Natural killer cell treated with Interleukin-12 subunit alpha and Interleukin-12 subunit beta and Interleukin-15 and Interleukin-18, amount 100 ng/mL, for 72 hours (primary cell): ENCODE data around the gene FGL2. TPM values are rescaled to one million over a fixed set of nuclear protein-coding genes. Genes with fewer than 3 reads are reported as not detected.
"Not testable (repeated sequence)": the region's sequence is repeated elsewhere in the genome, so short reads cannot be mapped to it uniquely, and the experiment has no call there.

Experiments used
- ATAC-seq, 2 donors: fragments of 150-1000 bp; cut with Tn5 transposase in 1 of 2; sonication (Bioruptor Pico), chemical (Tn5 transposase) in 1 of 2; 2 replicates each; pipeline ENCODE4 v1.10.0; 2021
- DNase-seq: peaks from one replicate; pipeline ENCODE4 v3.0.0; 2022; ENCODE audit warnings: low spot score
- H3K27ac Mint-ChIP-seq, 2 donors: 1 replicate in 1 of 2; 2 replicates in 1 of 2; pipeline ENCODE4 v1.8.0; 2022; ENCODE audit warnings: mixed read lengths in 2 of 2, mild to moderate bottlenecking in 1 of 2, moderate library complexity in 1 of 2
- H3K27me3 Mint-ChIP-seq, 2 donors: 1 replicate in 1 of 2; 2 replicates in 1 of 2; pipeline ENCODE4 v1.8.0; 2022; ENCODE audit warnings: mixed read lengths in 2 of 2
- H3K36me3 Mint-ChIP-seq: one replicate; pipeline ENCODE4 v1.8.0; 2022; ENCODE audit warnings: mixed read lengths
- H3K4me1 Mint-ChIP-seq, 2 donors: 1 replicate in 1 of 2; 2 replicates in 1 of 2; pipeline ENCODE4 v1.8.0; 2022; ENCODE audit warnings: low read depth in 2 of 2, mixed read lengths in 2 of 2, mild to moderate bottlenecking in 1 of 2
- H3K4me3 Mint-ChIP-seq: one replicate; pipeline ENCODE4 v1.8.0; 2022; ENCODE audit warnings: mixed read lengths
- H3K9me3 Mint-ChIP-seq: 2 replicates; pipeline ENCODE4 v1.8.0; 2022; ENCODE audit warnings: mixed read lengths
- total RNA-seq, 2 donors: library from RNA; stranded (reverse); gene quantifications; one replicate each; pipeline ENCODE4 v1.2.3, GENCODE V29; 2022

FGL2 gene
- total RNA-seq, 2 donors from 2014 or later: 1.0 to 1.4 TPM

DNA sequence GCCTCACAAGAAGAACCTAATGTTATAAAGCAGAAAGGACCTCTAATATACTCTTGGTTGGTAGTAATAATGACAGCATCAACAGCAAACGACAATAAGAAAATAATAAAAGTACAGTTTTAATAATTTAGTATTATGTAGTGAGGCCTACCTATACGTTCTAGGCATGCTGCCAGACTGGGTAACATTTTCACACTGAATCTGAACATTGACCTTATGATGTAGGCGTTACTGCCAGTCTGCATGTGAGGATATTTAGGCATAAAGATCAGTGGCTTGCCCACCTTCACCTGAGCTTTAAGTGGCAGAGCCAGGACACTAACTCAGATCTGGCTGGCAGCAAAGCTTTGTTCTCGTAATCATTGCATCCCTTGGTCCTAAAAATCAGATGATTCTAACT, 2.5 kb downstream of the FGL2 start:
- H3K4me1 Mint-ChIP-seq: peaks cover 38 to 50% of the 10 kb centered on the region in 2 donors
- no peaks in the 10 kb centered on the region for H3K36me3 Mint-ChIP-seq
- H3K27ac Mint-ChIP-seq: peak overlapping the region; percentile 80 to 97
- no peak for ATAC-seq
- no peaks in the 10 kb centered on the region for H3K27me3 Mint-ChIP-seq
- peak overlapping the region; percentile 92 for H3K4me3 Mint-ChIP-seq
- no peaks in the 10 kb centered on the region for H3K9me3 Mint-ChIP-seq
- no peak for DNase-seq

DNA sequence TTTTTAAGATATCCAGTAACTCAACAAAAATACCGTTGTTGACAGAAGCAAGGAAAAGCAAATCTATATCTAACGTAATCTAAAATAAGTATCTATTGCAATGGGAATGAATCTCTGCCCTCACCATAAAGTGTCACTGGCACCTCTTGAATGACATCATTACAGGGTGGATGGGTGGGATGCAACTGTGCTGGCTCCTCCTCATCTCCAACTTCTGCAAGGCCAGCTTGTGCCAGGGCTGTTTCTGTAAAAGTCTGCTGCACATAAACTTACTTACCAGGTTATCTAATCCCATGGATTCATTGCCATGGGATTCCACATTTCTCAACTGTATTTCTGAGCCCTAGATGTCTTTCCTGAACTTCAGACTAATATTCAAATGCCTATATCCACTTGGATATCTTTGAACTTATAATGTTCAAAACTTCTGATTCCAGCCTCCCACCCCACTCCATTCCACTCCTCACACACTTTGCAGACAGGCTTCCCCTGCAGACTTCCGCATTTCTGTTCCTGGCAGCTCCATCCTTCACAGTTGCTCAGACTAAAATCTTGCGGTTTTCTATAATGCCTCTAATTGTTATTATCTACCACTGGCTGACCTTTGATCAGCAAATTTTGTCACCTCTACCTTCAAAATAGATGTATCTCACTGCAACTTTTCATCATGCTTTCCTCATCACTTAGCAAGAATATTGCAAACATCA, 10.7 kb downstream of the FGL2 start:
- peaks cover 16 to 28% of the 10 kb centered on the region in 2 donors for H3K4me1 Mint-ChIP-seq
- ATAC-seq: no peak

DNA sequence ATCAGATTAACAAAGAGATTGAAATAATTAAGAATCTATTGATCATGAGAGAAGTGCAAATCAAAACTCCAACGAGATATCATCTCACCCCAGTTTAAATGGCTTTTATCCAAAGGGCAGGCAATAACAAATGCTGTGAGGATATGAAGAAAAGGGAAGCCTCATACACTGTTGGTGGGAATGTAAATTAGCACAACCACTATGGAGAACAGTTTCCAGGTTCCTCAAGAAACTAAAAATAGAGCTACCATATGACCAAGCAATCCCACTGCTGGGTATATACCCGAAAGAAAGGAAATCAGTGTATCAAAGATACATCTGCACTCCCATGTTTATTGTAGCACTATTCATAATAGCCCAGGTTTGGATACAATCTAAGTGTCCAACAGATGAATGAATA, 13.8 kb downstream of the FGL2 start:
- Mint-ChIP-seq H3K27me3 (no peaks in the 10 kb centered on the region), H3K4me3 (no peak overlapping the region), H3K4me1 (peaks cover 6 to 15% of the 10 kb centered on the region in 2 donors), H3K9me3 (peaks cover 4% of the 10 kb centered on the region), H3K36me3 (no peaks in the 10 kb centered on the region), H3K27ac (no peak overlapping the region)
- ATAC-seq: no peak
- DNase-seq: no peak

More for the DNA sequence above, 10.7 kb downstream of the FGL2 start:
- Mint-ChIP-seq H3K27me3 (no peaks in the 10 kb centered on the region), H3K36me3 (no peaks in the 10 kb centered on the region), H3K9me3 (no peaks in the 10 kb centered on the region), H3K27ac (peak overlapping the region in 1 of 2 donors; percentile 2), H3K4me3 (no peak overlapping the region)
- DNase-seq: no peak

DNA sequence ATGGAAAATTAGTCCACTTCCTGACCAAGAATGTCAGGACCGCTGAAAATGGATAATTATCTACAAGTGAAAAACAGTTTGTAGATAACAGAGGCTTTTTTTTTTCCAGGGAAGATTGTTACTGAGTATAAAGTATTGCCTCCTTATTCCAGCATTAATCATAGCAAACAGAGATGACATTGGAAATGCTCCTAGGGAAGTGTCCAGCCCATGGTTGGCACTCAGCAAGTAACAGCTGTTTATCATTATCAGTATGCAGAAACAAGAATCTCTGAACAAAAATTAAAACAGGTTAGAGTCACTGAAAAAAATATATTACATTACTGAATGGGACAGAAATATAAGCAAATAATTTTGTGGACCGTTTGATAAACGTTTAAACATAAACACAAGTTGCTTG, 14.6 kb downstream of the FGL2 start:
- Mint-ChIP-seq H3K36me3 (no peaks in the 10 kb centered on the region), H3K4me3 (no peak overlapping the region), H3K27me3 (no peaks in the 10 kb centered on the region), H3K9me3 (peaks cover 4% of the 10 kb centered on the region), H3K27ac (no peak overlapping the region), H3K4me1 (peaks cover 6 to 11% of the 10 kb centered on the region in 2 donors)
- ATAC-seq: no peak
- DNase-seq: no peak

DNA sequence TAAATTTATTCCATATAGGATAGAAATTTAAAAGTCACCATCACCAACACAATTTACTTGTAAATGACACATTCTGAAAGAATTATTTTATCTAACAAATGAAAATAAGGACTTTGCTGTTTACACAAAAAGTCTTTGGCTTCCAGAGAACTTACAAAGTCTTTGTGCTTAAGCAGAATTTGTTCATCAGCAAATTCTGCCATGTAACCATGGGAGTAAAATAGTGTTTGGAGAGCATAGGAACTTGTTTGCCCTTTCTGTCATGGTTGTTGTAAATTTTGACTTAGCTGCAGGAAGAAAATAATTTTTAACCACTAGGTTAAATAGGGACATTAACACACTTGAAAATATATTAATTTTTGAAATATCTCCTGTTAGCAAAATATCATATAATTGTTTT, 15.2 kb downstream of the FGL2 start:
- Mint-ChIP-seq H3K27me3 (no peaks in the 10 kb centered on the region), H3K9me3 (peaks cover 4% of the 10 kb centered on the region), H3K4me1 (peaks cover 4 to 6% of the 10 kb centered on the region in 2 donors), H3K36me3 (no peaks in the 10 kb centered on the region), H3K4me3 (no peak overlapping the region), H3K27ac (no peak overlapping the region)
- no peak for DNase-seq
- no peak for ATAC-seq

DNA sequence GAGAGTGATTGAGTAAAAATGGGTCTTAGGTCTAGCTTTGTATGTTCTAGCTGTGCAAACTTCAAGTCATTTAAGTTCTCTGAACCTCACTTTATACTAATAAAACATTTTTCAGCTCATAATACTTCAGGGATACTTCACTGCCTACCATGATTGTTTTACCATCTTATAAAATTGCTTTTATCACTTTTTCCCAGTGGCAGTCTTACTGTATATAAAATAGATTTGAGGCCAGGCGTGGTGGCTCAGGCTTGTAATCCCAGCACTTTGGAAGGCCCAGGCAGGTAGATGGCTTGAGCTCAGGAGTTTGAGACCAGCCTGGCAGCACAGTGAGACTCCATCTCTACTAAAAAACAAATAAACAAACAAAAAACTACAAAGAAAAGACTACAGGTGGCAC, 17.4 kb downstream of the FGL2 start:
- Mint-ChIP-seq H3K4me3 (no peak overlapping the region), H3K27ac (no peak overlapping the region), H3K36me3 (no peaks in the 10 kb centered on the region)

DNA sequence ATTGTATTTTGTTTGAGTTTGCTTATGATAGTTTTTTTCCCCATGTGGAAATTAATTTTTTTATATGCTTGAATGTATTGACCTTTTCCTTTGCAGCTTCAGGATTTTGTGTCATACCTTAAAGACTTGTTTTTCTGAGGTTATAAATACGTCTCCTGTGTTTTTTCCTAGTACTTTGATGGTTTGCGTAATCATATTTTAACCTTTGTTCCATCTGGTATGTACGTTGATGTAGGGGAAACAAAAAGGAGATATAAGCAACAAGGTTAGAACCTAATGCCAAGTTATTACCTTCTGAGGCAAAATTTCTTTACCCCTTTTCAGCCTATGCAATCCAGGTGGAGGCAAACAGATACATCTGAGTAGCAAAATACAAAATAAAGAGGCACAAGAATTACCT, 17.9 kb downstream of the FGL2 start:
- DNase-seq (no peak), ATAC-seq (no peak)
- Mint-ChIP-seq H3K4me1 (no peaks in the 10 kb centered on the region), H3K27ac (no peak overlapping the region), H3K9me3 (peaks cover 4% of the 10 kb centered on the region), H3K4me3 (no peak overlapping the region), H3K27me3 (no peaks in the 10 kb centered on the region), H3K36me3 (no peaks in the 10 kb centered on the region)

More for the DNA sequence above, 17.4 kb downstream of the FGL2 start:
- no peaks in the 10 kb centered on the region for H3K27me3 Mint-ChIP-seq
- DNase-seq (no peak), ATAC-seq (no peak)
- H3K4me1 Mint-ChIP-seq: no peaks in the 10 kb centered on the region
- H3K9me3 Mint-ChIP-seq: peaks cover 4% of the 10 kb centered on the region

DNA sequence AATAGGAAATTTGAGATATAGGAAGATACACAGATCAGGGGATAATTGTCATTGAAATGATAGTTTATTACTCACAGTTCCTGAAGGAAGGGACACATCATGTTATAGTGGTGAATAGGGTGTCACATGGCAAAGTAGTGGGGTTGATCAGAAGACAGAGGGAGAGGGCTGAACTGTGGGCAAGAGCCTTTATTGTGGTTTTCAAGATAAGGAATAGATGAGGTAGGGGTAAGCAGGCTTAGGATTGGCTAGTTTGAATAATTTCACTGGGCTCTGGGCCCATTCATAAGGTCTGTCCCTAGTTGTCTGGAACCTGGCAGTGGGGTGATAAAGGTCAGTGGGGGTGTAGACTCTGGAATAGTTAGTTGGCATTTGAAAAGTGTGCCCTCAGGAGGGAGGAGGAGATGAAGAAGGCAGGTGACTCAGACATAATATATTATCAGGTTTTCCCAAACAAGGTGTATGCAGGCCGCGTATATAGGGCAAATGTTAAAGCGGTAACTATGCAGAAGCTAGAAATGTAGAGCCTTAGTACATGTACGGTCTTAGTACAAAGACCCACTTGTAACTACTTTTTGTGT, 18.5 kb downstream of the FGL2 start:
- Mint-ChIP-seq H3K27ac (no peak overlapping the region), H3K4me1 (no peaks in the 10 kb centered on the region), H3K4me3 (no peak overlapping the region), H3K36me3 (no peaks in the 10 kb centered on the region), H3K27me3 (no peaks in the 10 kb centered on the region), H3K9me3 (peaks cover 4% of the 10 kb centered on the region)
- DNase-seq (no peak), ATAC-seq (no peak)

DNA sequence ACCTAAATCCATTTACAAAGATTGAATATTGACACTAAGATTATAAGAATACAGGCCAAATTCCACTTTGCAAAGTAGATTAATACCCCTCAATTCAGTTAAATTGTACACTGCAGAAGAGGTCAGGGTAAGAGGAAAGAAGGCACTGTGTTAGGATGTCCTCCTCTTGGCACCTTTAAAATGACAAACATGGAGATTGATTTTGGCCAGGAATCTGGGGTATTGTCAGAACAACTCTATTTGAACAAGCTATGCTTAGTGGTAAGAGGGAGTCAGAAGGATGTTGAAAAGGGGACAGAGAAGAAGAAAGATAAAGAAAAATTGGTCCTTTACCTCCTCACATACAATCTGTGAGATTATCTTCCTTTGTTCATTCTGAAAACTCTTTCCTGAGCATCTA, 21.6 kb downstream of the FGL2 start:
- DNase-seq, H3K36me3 Mint-ChIP-seq, ATAC-seq, H3K27me3 Mint-ChIP-seq, H3K4me1 Mint-ChIP-seq, H3K9me3 Mint-ChIP-seq, H3K27ac Mint-ChIP-seq, H3K4me3 Mint-ChIP-seq: not testable (repeated sequence)

DNA sequence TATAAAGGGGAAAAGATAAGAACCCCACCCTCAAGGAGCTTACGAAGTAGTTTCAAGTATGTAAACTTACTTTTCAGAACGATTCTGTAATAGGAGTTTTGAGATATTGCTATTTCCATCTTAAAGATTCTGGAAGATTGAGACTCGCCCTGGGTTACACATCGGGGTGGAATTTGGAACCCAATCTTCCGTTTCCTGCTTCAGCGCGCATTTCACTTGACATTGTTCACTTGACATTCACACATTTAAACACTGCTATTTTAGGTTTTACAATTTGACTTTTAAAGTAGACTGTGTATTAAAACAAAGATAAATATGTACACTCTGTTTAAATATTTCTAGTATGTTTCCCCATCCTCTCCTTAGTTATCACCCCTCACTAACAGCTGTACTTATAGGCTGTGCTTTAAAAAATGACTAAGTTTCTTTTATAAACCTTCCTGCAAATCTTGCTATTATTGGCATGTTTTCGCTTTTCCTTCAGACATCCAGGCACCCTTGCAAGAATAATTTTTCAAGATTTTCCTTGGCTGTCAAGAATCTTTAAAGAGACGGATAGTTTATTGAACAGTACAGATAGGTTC, 22.2 kb downstream of the FGL2 start:
- H3K27me3 Mint-ChIP-seq, DNase-seq, ATAC-seq, H3K36me3 Mint-ChIP-seq, H3K27ac Mint-ChIP-seq, H3K4me3 Mint-ChIP-seq, H3K4me1 Mint-ChIP-seq, H3K9me3 Mint-ChIP-seq: not testable (repeated sequence)

DNA sequence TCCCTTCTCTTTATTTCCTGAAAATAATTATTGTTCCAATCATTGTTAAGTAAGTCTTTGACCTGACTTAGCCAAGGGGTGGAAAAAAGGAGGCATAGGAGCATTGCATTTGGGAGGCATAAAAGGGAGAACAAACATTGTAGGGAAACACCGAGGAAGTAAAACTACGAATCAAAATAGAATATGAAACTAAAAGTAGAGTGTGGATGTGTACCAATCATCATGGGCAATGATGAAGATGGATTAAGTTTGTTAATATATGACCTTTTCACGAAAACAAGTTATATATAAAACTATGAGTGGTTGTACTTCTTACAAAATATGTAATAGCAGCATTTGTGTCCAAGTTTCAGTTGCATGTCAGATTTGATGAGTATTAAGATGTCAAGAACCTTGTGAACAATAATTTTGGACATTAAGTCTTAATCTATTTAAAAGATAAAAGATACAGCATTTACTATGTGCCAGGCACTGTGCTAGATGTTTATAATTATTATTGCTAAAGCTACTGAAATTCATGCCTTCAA, 24.3 kb downstream of the FGL2 start:
- not testable (repeated sequence) for ATAC-seq, H3K36me3 Mint-ChIP-seq, H3K4me1 Mint-ChIP-seq, H3K27ac Mint-ChIP-seq, DNase-seq, H3K9me3 Mint-ChIP-seq, H3K27me3 Mint-ChIP-seq, H3K4me3 Mint-ChIP-seq

DNA sequence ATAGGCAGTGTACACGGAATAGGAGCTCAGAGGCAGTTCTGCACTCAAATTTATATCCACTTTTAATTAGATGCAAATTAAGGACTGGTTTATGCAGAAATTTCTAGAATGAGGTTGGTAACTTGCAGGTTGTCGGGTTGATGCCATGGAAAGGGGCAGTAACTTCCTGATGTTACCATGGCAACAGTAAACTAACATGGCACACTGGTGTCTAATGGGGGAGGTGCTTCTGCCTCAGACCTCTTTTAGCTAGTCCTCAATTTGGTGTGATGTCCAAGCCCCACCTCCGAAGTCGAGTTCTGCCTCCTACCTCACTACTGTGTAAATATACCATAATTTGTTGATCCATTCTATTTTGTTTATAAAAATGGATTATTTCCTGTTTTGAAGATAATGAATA, 25.2 kb downstream of the FGL2 start:
- not testable (repeated sequence) for H3K4me3 Mint-ChIP-seq, H3K4me1 Mint-ChIP-seq, DNase-seq, H3K36me3 Mint-ChIP-seq, H3K27ac Mint-ChIP-seq, H3K27me3 Mint-ChIP-seq, H3K9me3 Mint-ChIP-seq, ATAC-seq

DNA sequence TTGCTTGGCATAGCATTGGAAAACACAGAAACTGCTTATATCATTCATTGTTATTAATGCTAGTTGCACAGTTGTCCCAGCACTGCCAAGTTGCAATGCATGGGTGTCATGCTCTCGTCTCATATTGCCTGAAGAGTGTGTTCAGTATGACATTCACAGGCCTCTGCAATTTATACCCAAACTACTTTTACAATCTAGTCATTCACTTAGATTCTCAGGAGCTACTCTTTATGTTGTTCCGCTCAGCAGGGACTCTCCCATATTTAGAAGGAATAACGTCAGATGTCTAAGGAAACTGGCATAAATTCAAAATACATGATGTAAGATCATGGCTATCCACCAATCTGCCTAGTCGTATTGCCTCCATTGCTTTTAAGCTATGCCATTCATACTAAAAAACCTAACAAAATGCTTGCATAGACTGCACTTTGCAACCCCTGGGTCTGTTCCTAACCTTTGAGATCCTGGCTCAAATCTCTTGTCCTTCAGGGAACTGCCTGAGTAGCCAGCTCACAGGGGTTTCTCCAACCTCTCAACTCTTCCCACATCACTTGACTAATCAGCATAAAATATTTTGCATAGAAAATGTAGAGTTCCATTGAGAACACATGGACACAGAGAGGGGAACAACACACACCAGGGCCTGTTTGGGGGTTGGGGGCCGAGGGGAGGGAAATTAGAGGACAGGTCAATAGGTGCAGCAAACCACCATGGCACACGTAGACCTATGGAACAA, 27.0 kb downstream of the FGL2 start:
- DNase-seq, H3K36me3 Mint-ChIP-seq, H3K9me3 Mint-ChIP-seq, H3K27ac Mint-ChIP-seq, H3K4me1 Mint-ChIP-seq, H3K27me3 Mint-ChIP-seq, H3K4me3 Mint-ChIP-seq, ATAC-seq: not testable (repeated sequence)

DNA sequence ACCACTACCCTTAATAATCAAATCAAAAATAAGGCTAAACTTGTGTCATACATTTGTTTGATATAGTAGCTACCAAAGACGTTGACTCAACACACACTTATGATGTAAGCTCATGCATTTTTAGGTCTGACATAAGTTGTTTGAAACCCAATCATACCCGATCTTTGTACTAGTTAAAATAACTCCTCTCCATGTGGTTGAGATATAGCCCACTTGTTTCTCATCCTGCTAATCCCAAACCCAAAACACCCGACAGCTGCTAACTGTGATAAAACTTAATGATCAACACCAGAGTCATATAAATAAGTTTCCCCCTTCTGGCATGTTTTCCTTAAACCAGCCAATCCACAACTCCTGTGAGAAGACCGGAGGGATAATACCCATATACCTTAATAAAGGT, 28.5 kb downstream of the FGL2 start:
- H3K27ac Mint-ChIP-seq, H3K9me3 Mint-ChIP-seq, H3K36me3 Mint-ChIP-seq, H3K27me3 Mint-ChIP-seq, DNase-seq, ATAC-seq, H3K4me3 Mint-ChIP-seq, H3K4me1 Mint-ChIP-seq: not testable (repeated sequence)
